Measurements from ENCODE around the gene COA1.
A peak's percentile ranks its signal among the peaks of the same experiment; 100 is the strongest.
"Not testable (repeated sequence)": the region's sequence is repeated elsewhere in the genome, so short reads cannot be mapped to it uniquely, and the experiment has no call there.

Gene COA1

DNA sequence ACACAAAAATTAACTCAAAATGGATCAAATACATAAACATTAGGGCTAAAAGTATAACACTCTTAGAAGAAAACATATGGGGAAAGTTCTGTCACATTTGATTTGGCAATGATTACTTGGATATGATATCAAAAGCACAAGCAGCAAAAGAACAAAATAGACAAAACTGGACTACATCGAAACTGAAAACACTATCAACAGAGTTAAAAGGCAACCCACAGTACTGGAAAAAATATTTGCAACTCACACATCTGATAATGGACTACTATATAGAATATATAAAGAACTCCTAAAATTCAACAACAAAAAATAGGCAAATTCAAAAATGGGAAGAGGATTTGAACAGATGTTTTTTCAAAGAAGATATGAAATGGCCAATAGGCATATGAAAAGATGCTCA is 51.0 kb downstream of the COA1 start:
- DNase-seq: peak; percentile 52
- H3K9ac ChIP-seq (ENCODE audit: low read length): no peak overlapping the region
- H3K27ac ChIP-seq (ENCODE audit: low read length): no peak overlapping the region
- H3K4me2 ChIP-seq (ENCODE audit: low read depth, low read length): peak overlapping the region; percentile 48; the same call in 1 of the 2 replicates
- no peaks in the 10 kb centered on the region; the same call in 1 of the 2 replicates for H4K20me1 ChIP-seq (ENCODE audit: insufficient read depth, low read length)
- peaks cover 31% of the 10 kb centered on the region for H3K4me1 ChIP-seq (ENCODE audit: low read length)
- H3K27me3 ChIP-seq (replicated peaks; ENCODE audit: insufficient read depth, low read length): no peaks in the 10 kb centered on the region
- H3K9me2 ChIP-seq (replicated peaks; ENCODE audit: insufficient read depth, low read length): no peaks in the 10 kb centered on the region
- no peak overlapping the region for H3K4me3 ChIP-seq (ENCODE audit: low read length)
- H3F3A ChIP-seq (ENCODE audit: insufficient read depth, low read length): peaks cover 16% of the 10 kb centered on the region; the same call in 1 of the 2 replicates
- TF ChIP-seq, protein P1, sequence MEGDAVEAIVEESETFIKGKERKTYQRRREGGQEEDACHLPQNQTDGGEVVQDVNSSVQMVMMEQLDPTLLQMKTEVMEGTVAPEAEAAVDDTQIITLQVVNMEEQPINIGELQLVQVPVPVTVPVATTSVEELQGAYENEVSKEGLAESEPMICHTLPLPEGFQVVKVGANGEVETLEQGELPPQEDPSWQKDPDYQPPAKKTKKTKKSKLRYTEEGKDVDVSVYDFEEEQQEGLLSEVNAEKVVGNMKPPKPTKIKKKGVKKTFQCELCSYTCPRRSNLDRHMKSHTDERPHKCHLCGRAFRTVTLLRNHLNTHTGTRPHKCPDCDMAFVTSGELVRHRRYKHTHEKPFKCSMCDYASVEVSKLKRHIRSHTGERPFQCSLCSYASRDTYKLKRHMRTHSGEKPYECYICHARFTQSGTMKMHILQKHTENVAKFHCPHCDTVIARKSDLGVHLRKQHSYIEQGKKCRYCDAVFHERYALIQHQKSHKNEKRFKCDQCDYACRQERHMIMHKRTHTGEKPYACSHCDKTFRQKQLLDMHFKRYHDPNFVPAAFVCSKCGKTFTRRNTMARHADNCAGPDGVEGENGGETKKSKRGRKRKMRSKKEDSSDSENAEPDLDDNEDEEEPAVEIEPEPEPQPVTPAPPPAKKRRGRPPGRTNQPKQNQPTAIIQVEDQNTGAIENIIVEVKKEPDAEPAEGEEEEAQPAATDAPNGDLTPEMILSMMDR (IDR thresholded peaks at IDR 0.05; ENCODE audit: low read length): no peak
- TF ChIP-seq EZH2 (optimal IDR thresholded peaks at IDR 0.05; ENCODE audit: low read depth, low read length) (no peak), EZH2phosphoT487 (IDR thresholded peaks at IDR 0.05; ENCODE audit: low read length) (no peak)
- no peak overlapping the region for H2AFZ ChIP-seq (ENCODE audit: low read length)
- peaks cover 95% of the 10 kb centered on the region for H3K79me2 ChIP-seq (ENCODE audit: low read length)
- H3K9me3 ChIP-seq (replicated peaks; ENCODE audit: insufficient read depth, low read length): no peaks in the 10 kb centered on the region
- no peaks in the 10 kb centered on the region for H3K36me3 ChIP-seq (replicated peaks; ENCODE audit: insufficient read depth, low read length)

DNA sequence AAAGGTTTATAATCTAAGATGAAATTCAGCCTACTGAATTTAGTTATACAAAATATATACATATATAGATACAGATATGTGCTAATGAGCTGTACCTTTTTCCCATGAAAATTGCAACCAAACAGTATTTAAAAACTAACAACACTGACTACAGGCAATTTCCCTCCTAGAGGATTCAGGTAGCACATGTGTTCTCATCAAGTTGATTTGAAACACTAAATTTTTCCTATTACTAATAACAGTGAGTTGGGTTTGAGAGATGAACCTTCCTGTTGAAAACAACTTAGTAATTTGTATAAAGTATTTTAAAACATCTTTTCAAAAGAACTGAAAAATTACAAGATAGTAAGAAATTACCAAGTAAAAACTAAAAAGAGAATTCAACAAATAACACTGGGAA is 51.5 kb downstream of the COA1 start:
- H3K4me2 ChIP-seq (ENCODE audit: low read depth, low read length): peak overlapping the region; percentile 48; the same call in 1 of the 2 replicates
- no peak for DNase-seq
- no peak overlapping the region for H3K27ac ChIP-seq (ENCODE audit: low read length)
- H3K27me3 ChIP-seq (replicated peaks; ENCODE audit: insufficient read depth, low read length): no peaks in the 10 kb centered on the region
- no peaks in the 10 kb centered on the region for H3K9me2 ChIP-seq (replicated peaks; ENCODE audit: insufficient read depth, low read length)
- H3K4me3 ChIP-seq (ENCODE audit: low read length): no peak overlapping the region
- H3F3A ChIP-seq (ENCODE audit: insufficient read depth, low read length): peaks cover 16% of the 10 kb centered on the region; the same call in 1 of the 2 replicates
- H3K9me3 ChIP-seq (replicated peaks; ENCODE audit: insufficient read depth, low read length): no peaks in the 10 kb centered on the region
- no peaks in the 10 kb centered on the region for H3K36me3 ChIP-seq (replicated peaks; ENCODE audit: insufficient read depth, low read length)
- H4K20me1 ChIP-seq (ENCODE audit: insufficient read depth, low read length): no peaks in the 10 kb centered on the region; the same call in 1 of the 2 replicates
- peaks cover 31% of the 10 kb centered on the region for H3K4me1 ChIP-seq (ENCODE audit: low read length)
- TF ChIP-seq, protein P1 (IDR thresholded peaks at IDR 0.05; ENCODE audit: low read length): no peak
- no peak overlapping the region for H2AFZ ChIP-seq (ENCODE audit: low read length)
- H3K9ac ChIP-seq (ENCODE audit: low read length): no peak overlapping the region
- peaks cover 95% of the 10 kb centered on the region for H3K79me2 ChIP-seq (ENCODE audit: low read length)

DNA sequence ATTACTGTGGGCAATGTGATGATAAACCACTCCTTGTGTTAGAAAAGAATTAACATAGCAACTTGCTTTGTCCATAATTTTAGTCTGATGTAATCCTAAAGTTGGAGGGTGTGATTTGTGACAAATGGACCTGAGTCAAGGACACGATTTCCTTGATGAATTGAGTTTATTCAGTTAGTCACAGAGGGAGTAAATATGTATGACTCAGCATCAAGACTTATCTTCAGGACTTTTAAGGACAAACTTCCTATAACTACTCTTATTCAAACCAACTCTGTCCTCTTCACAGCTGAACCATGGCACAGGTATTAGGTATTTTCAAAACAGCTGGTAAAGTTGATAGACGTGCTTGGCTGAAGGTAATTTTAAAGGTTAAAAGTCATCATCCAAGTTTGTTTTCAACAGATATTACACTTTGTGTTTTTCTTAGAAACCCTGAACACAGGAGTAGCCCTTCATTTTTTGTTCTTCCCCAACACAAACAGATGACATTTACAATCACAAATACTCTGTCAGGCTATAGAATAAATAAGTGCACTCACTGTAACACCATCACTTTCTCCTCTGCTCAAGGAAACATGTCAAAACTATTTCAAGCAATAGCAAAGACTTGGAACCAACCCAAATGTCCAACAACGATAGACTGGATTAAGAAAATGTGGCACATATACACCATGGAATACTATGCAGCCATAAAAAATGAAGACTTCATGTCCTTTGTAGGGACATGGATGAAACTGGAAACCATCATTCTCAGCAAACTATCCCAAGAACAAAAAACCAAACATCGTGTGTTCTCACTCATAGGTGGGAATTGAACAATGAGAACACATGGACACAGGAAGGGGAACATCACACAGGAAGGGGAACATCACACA is 54.5 kb downstream of the COA1 start:
- H3K9ac ChIP-seq (ENCODE audit: low read length): no peak overlapping the region
- H3K4me3 ChIP-seq (ENCODE audit: low read length): no peak overlapping the region
- H4K20me1 ChIP-seq (ENCODE audit: insufficient read depth, low read length): no peaks in the 10 kb centered on the region; the same call in 1 of the 2 replicates
- TF ChIP-seq EZH2phosphoT487 (IDR thresholded peaks at IDR 0.05; ENCODE audit: low read length) (no peak), EZH2 (optimal IDR thresholded peaks at IDR 0.05; ENCODE audit: low read depth, low read length) (no peak)
- TF ChIP-seq, protein P1 (IDR thresholded peaks at IDR 0.05; ENCODE audit: low read length): no peak
- H3K27ac ChIP-seq (ENCODE audit: low read length): no peak overlapping the region
- no peaks in the 10 kb centered on the region for H3K9me3 ChIP-seq (replicated peaks; ENCODE audit: insufficient read depth, low read length)
- no peak for DNase-seq
- no peaks in the 10 kb centered on the region for H3K9me2 ChIP-seq (replicated peaks; ENCODE audit: insufficient read depth, low read length)
- H2AFZ ChIP-seq (ENCODE audit: low read length): no peak overlapping the region
- peaks cover 96% of the 10 kb centered on the region for H3K79me2 ChIP-seq (ENCODE audit: low read length)
- H3K36me3 ChIP-seq (replicated peaks; ENCODE audit: insufficient read depth, low read length): no peaks in the 10 kb centered on the region
- no peak overlapping the region for H3K4me2 ChIP-seq (ENCODE audit: low read depth, low read length)
- H3F3A ChIP-seq (ENCODE audit: insufficient read depth, low read length): peaks cover 10% of the 10 kb centered on the region; the same call in 1 of the 2 replicates
- peaks cover 18% of the 10 kb centered on the region for H3K4me1 ChIP-seq (ENCODE audit: low read length)
- no peaks in the 10 kb centered on the region for H3K27me3 ChIP-seq (replicated peaks; ENCODE audit: insufficient read depth, low read length)

DNA sequence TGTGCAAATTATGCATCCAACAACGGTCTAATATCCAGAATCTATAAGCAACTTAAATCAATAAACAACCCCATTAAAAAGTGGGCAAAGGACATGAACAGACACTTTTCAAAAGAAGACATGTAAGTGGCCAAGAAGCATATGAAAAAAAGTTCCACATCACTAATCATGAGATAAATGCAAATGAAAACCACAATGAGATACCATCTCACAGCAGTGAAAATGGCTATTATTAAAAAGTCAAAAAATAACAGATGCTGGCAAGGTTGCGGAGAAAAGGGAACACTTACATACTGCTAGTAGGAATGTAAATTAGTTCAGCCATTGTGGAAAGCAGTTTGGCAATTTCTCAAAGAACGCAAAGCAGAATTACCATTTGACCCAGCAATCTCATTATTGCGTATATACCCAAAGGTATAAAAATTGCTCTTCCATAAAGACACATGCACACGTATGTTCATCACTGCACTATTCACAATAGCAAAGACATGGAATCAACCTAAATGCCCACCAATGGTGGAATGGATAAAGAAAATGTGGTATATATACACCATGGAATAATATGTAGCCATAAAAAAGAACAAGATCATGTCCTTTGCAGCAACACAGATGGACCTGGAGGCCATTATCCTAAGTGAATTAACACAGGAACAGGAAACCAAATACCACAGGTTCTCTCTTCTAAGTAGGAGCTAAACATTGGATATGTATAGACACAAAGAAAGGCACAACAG is 55.9 kb downstream of the COA1 start:
- peaks cover 94% of the 10 kb centered on the region for H3K79me2 ChIP-seq (ENCODE audit: low read length)
- not testable (repeated sequence) for H3K4me2 ChIP-seq (ENCODE audit: low read depth, low read length); H3K9me3 ChIP-seq (replicated peaks; ENCODE audit: insufficient read depth, low read length); DNase-seq; H3K4me3 ChIP-seq (ENCODE audit: low read length); H3K27me3 ChIP-seq (replicated peaks; ENCODE audit: insufficient read depth, low read length); H4K20me1 ChIP-seq (ENCODE audit: insufficient read depth, low read length); H3K27ac ChIP-seq (ENCODE audit: low read length); H3F3A ChIP-seq (ENCODE audit: insufficient read depth, low read length); H3K9ac ChIP-seq (ENCODE audit: low read length); H3K36me3 ChIP-seq (replicated peaks; ENCODE audit: insufficient read depth, low read length); H3K9me2 ChIP-seq (replicated peaks; ENCODE audit: insufficient read depth, low read length); H3K4me1 ChIP-seq (ENCODE audit: low read length); H2AFZ ChIP-seq (ENCODE audit: low read length)
